Type B pancreatic cell (in vitro differentiated cells): Measurements from ENCODE around the gene BCL2A1. TPM values are rescaled to one million over a fixed set of nuclear protein-coding genes. Genes with fewer than 3 reads are reported as not detected.

ENCODE experiments used
- DNase-seq: peaks from one replicate; pipeline ENCODE4 v3.0.0; 2021; ENCODE audit warnings: mixed read lengths; ENCODE audit not compliant: unreplicated experiment; ENCODE audit errors: extremely low spot score
- H3K27ac Mint-ChIP-seq: 2 replicates; pipeline ENCODE4 v1.8.0; 2021; ENCODE audit warnings: mild to moderate bottlenecking, mixed read lengths
- H3K27me3 Mint-ChIP-seq: 2 replicates; pipeline ENCODE4 v1.8.0; 2021; ENCODE audit warnings: mixed read lengths
- H3K36me3 Mint-ChIP-seq: 2 replicates; pipeline ENCODE4 v1.8.0; 2021; ENCODE audit warnings: mixed read lengths
- H3K4me1 Mint-ChIP-seq: one replicate; pipeline ENCODE4 v1.8.0; 2021; ENCODE audit warnings: mixed read lengths; ENCODE audit not compliant: unreplicated experiment
- H3K4me3 Mint-ChIP-seq: 2 replicates; pipeline ENCODE4 v1.8.0; 2021; ENCODE audit warnings: mild to moderate bottlenecking, mixed read lengths
- H3K9me3 Mint-ChIP-seq: 2 replicates; pipeline ENCODE4 v1.8.0; 2021; ENCODE audit warnings: mixed read lengths
- total RNA-seq: library from RNA; stranded (reverse); gene quantifications from 2 replicates; pipeline ENCODE4 v1.2.1, GENCODE V29; 2021; ENCODE audit warnings: low replicate concordance
- TF ChIP-seq, protein P1 (sequence below): fragments of 200-600 bp; sonication (generic); conservative IDR thresholded peaks from 2 replicates; pipeline ENCODE4 v1.5.0; 2021; ENCODE audit warnings: antibody characterized with exemption, mild to moderate bottlenecking

BCL2A1 gene
- total RNA-seq, 1 donor from 2014 or later, result not detected

DNA sequence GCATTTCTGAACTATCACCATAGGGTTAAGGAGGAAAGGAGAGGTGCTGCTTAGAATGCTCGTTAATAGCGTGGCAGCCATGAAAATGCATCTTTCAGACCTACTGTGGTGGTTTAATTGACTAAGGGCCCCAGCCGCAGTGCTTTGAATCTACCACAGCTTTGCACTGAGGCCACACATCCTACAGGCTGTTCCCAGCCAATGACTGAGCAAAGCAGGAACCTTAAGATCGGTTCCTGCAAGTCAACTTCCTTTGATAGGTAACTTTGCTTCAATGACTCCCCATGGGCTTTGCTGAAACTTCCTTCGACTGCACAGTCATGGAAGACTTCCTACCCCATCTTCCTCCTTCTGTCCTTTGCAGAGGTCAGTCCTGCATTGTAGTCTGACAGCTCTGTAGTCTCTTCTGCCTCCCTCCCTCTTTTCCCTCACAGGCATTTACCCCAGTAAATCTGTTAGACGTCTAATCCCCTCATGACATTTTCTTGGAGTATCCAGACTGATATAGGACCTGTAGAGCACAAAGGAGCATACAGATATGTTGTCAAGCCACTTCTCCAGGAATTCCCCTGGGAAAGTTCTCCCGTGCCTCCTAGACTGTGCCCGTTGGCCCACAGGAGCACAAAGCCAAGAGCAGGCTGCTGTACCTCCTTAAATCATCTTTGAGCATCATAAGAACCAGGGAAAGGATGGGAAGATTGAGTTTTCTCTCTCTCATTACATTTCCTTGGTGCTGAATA, 2.6 kb upstream of the BCL2A1 start:
- no peaks in the 10 kb centered on the region for H3K36me3 Mint-ChIP-seq
- TF ChIP-seq, protein P1, sequence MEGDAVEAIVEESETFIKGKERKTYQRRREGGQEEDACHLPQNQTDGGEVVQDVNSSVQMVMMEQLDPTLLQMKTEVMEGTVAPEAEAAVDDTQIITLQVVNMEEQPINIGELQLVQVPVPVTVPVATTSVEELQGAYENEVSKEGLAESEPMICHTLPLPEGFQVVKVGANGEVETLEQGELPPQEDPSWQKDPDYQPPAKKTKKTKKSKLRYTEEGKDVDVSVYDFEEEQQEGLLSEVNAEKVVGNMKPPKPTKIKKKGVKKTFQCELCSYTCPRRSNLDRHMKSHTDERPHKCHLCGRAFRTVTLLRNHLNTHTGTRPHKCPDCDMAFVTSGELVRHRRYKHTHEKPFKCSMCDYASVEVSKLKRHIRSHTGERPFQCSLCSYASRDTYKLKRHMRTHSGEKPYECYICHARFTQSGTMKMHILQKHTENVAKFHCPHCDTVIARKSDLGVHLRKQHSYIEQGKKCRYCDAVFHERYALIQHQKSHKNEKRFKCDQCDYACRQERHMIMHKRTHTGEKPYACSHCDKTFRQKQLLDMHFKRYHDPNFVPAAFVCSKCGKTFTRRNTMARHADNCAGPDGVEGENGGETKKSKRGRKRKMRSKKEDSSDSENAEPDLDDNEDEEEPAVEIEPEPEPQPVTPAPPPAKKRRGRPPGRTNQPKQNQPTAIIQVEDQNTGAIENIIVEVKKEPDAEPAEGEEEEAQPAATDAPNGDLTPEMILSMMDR, result no peak
- no peak overlapping the region for H3K27ac Mint-ChIP-seq
- no peak for DNase-seq
- H3K27me3 Mint-ChIP-seq, result peaks cover 3% of the 10 kb centered on the region
- H3K4me1 Mint-ChIP-seq, result peaks cover 4% of the 10 kb centered on the region
- H3K9me3 Mint-ChIP-seq, result no peaks in the 10 kb centered on the region
- no peak overlapping the region for H3K4me3 Mint-ChIP-seq

DNA sequence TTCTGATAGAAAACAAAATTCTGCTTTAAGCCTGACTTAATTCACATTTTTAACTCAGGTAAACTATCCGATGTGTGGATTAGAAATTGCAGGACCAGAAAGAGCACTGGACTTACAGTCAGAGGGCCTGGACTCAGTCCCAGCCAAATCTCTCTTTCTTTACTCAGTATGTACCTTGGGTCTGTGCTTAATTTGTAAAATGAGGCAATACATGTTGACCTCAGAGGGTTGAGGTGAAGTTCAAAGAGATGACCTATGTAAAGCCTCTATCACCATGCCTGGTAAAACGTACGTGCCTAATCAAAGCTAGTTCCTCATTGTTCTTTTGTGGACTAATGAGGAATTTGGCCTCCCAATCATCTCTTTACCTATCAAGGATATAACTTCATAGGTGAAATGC, 1.9 kb upstream of the BCL2A1 start:
- peaks cover 3% of the 10 kb centered on the region for H3K27me3 Mint-ChIP-seq
- no peak for DNase-seq
- TF ChIP-seq, protein P1, result no peak
- H3K27ac Mint-ChIP-seq, result no peak overlapping the region
- H3K4me3 Mint-ChIP-seq, result no peak overlapping the region
- H3K36me3 Mint-ChIP-seq, result no peaks in the 10 kb centered on the region
- H3K4me1 Mint-ChIP-seq, result no peaks in the 10 kb centered on the region
- no peaks in the 10 kb centered on the region for H3K9me3 Mint-ChIP-seq

DNA sequence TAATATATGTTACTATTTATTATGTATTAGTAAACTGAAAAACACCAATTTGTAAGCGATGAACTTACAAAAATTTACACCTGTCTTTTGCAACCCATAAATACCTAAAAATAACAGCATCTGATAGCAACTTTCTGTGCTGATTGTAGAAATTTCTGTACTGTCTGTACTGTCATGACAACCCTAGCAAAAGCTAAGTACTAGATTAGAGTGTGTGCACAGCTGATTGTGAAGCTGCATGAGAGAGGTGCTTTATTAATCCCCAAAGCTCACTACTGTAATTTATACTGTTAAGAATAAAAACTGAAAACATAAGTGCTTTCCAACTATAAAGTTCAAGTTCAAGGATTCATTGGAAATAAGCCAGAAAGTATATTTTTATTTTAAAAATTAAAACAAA, 815 bp downstream of the BCL2A1 start:
- Mint-ChIP-seq H3K27me3 (peaks cover 3% of the 10 kb centered on the region), H3K4me3 (no peak overlapping the region), H3K27ac (no peak overlapping the region)

DNA sequence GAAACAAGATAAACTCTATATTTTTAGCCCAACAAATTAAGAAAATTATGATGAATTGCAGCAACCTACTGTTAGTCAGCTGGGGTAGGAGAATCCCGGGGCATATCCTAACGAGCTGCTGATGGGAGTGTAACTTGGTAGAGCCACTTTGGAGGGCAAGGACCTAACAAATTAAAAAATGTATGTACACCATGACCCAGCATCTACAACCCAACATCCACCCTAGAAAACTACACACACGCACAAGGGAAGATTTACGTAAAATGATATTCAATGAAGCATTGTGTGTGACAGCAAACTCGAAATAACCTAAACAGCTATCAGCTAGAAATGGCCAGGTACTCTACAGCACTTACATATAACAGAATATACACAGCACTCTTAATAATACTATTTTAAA, 1.9 kb downstream of the BCL2A1 start:
- H3K36me3 Mint-ChIP-seq, result no peaks in the 10 kb centered on the region
- H3K4me1 Mint-ChIP-seq, result no peaks in the 10 kb centered on the region
- TF ChIP-seq, protein P1, result no peak
- no peak overlapping the region for H3K27ac Mint-ChIP-seq
- peaks cover 3% of the 10 kb centered on the region for H3K27me3 Mint-ChIP-seq
- DNase-seq, result no peak
- no peaks in the 10 kb centered on the region for H3K9me3 Mint-ChIP-seq
- H3K4me3 Mint-ChIP-seq, result no peak overlapping the region

More for the DNA sequence above, 815 bp downstream of the BCL2A1 start:
- Mint-ChIP-seq H3K36me3 (no peaks in the 10 kb centered on the region), H3K4me1 (no peaks in the 10 kb centered on the region), H3K9me3 (no peaks in the 10 kb centered on the region)
- DNase-seq, result no peak
- TF ChIP-seq, protein P1, result no peak

DNA sequence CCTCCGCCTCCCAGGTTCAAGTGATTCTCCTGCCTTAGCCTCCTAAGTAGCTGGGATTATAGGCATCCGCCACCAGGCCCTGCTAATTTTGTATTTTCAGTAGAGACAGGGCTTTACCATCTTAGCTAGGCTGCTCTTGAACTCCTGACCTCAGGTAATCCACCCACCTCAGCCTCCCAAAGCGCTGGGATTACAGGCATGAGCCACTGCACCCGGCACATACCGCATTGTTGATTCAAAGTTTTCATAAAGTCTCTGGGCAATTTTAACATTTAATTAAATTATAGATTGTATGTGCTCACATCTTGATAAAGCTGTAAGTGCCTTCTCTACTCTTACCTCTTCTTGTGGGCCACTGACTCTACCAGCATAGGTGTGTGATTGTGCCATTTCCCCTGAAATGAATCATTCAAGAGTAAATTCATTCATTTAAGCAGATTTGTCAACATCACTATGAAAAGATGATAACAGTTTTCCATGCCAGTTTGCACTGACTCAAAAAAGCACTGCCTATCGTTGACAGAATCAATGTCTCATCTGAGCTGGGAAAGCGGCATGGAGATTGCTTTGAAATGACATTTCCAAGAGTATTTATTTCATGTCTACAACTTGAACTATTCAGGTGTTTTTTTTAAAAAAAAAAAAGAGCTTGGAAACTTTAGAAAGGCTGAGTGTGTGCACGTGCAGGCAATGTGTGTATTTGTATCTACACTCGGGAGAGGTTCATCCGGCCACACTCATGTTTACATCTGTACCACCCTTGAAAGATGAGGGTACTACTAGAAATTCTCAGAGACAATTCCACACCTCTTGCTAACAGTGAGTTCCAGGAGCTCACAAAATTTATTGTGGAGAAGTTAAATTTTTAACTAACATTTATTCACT, 3.5 kb downstream of the BCL2A1 start:
- Mint-ChIP-seq H3K4me1 (no peaks in the 10 kb centered on the region), H3K27ac (no peak overlapping the region), H3K4me3 (no peak overlapping the region), H3K27me3 (peaks cover 3% of the 10 kb centered on the region), H3K9me3 (no peaks in the 10 kb centered on the region), H3K36me3 (no peaks in the 10 kb centered on the region)
- TF ChIP-seq, protein P1, result no peak
- DNase-seq, result no peak
